SK-N-SH (cell line): Measurements from ENCODE around the gene UVRAG. TPM values are rescaled to one million over a fixed set of nuclear protein-coding genes. Genes with fewer than 3 reads are reported as not detected.

ENCODE experiments used
- CTCF ChIA-PET: fragments of 300-600, 350-600 bp; formaldehyde crosslinking; extraction: SDS; loops from one replicate; lab custom pipeline; 2021; lab: Yijun Ruan, JAX
- POLR2A ChIA-PET: fragments of 350-600 bp; sonication (Branson Sonifier 250); formaldehyde crosslinking; extraction: SDS; loops from one replicate; lab custom pipeline; 2020; ENCODE audit warnings: antibody characterized with exemption, inconsistent platforms; lab: Yijun Ruan, JAX
- DNase-seq: peaks from one replicate; pipeline ENCODE4 v3.0.0; 2012
- H2AFZ ChIP-seq: fragments of 200-600 bp; sonication (generic); 2 replicates; pipeline ENCODE4 v1.8.1; 2016; ENCODE audit warnings: antibody characterized with exemption, mild to moderate bottlenecking, low read depth
- H3F3A ChIP-seq: fragments of 200-600 bp; sonication (generic); replicated peaks from 2 replicates; pipeline ENCODE3; 2016; ENCODE audit warnings: antibody characterized with exemption, mild to moderate bottlenecking; ENCODE audit not compliant: insufficient read depth
- H3K27ac ChIP-seq, 2 experiments: fragments of 200-500 bp in 1 of 2; fragments of 200-600 bp in 1 of 2; sonication (Bioruptor generic) in 1 of 2; sonication (generic), shearing (Covaris generic) in 1 of 2; 2 replicates each; pipeline versions ENCODE4 v1.5.1 to v1.6.1; 2014 to 2016; ENCODE audit warnings: low read depth in 2 of 2, inconsistent platforms in 1 of 2, low read length in 1 of 2, mild to moderate bottlenecking in 1 of 2, mixed read lengths in 1 of 2
- H3K27me3 ChIP-seq: fragments of 200-600 bp; sonication (generic), shearing (Covaris generic); 2 replicates; pipeline ENCODE4 v1.6.1; 2016; ENCODE audit warnings: mixed run types; ENCODE audit not compliant: insufficient read depth
- H3K36me3 ChIP-seq, 2 experiments: fragments of 200-500 bp in 1 of 2; fragments of 200-600 bp in 1 of 2; sonication (Bioruptor generic) in 1 of 2; sonication (generic) in 1 of 2; replicated peaks in 1 of 2; 2 replicates each; pipeline versions ENCODE3 to v1.5.1; 2014 to 2016; ENCODE audit warnings: low read length in 1 of 2, mild to moderate bottlenecking in 1 of 2; ENCODE audit not compliant: insufficient read depth in 2 of 2, control insufficient read depth in 1 of 2
- H3K4me1 ChIP-seq, 2 experiments: fragments of 200-500 bp in 1 of 2; fragments of 200-600 bp in 1 of 2; sonication (Bioruptor generic) in 1 of 2; sonication (generic), shearing (Covaris generic) in 1 of 2; 2 replicates each; pipeline versions ENCODE4 v1.5.1 to v1.6.1; 2014 to 2016; ENCODE audit warnings: low read depth in 1 of 2, low read length in 1 of 2, mixed run types in 1 of 2; ENCODE audit not compliant: insufficient read depth in 2 of 2, control insufficient read depth in 1 of 2
- H3K4me2 ChIP-seq: fragments of 200-600 bp; sonication (generic), shearing (Covaris generic); 2 replicates; pipeline ENCODE4 v1.6.1; 2017; ENCODE audit warnings: mixed run types
- H3K4me3 ChIP-seq, 2 experiments: fragments of 200-500 bp in 1 of 2; fragments of 200-600 bp in 1 of 2; sonication (Bioruptor generic) in 1 of 2; sonication (generic), shearing (Covaris generic) in 1 of 2; 2 replicates each; pipeline versions ENCODE4 v1.5.1 to v1.8.1; 2014 to 2016; ENCODE audit warnings: low read depth in 2 of 2, inconsistent platforms in 1 of 2, low read length in 1 of 2, mild to moderate bottlenecking in 1 of 2, mixed read lengths in 1 of 2, moderate library complexity in 1 of 2
- H3K79me2 ChIP-seq: fragments of 200-600 bp; sonication (generic); 2 replicates; pipeline ENCODE4 v1.8.1; 2017; ENCODE audit warnings: mild to moderate bottlenecking; ENCODE audit not compliant: insufficient read depth
- H3K9ac ChIP-seq: fragments of 200-600 bp; sonication (generic); 2 replicates; pipeline ENCODE4 v1.6.1; 2017; ENCODE audit warnings: mixed run types
- H3K9me2 ChIP-seq: fragments of 200-600 bp; sonication (generic); 2 replicates; pipeline ENCODE4 v1.6.1; 2017; ENCODE audit warnings: mixed run types
- H3K9me3 ChIP-seq: fragments of 200-600 bp; sonication (generic); 2 replicates; pipeline ENCODE4 v1.6.1; 2017; ENCODE audit warnings: mixed run types, mild to moderate bottlenecking, moderate library complexity
- H4K20me1 ChIP-seq: fragments of 200-600 bp; sonication (generic); 2 replicates; pipeline ENCODE4 v1.6.1; 2017; ENCODE audit warnings: mild to moderate bottlenecking, mixed run types; ENCODE audit not compliant: insufficient read depth
- ELF1 ChIP-seq: IDR thresholded peaks from 2 replicates; pipeline ENCODE4 v1.4.0; 2012
- EZH2phosphoT487 ChIP-seq: fragments of 200-600 bp; sonication (generic); IDR thresholded peaks from 2 replicates; pipeline ENCODE4 v1.6.1; 2017; ENCODE audit warnings: low read depth, mixed run types, mild to moderate bottlenecking, antibody characterized with exemption, moderate library complexity, borderline replicate concordance
- FOSL2 ChIP-seq: IDR thresholded peaks from 2 replicates; pipeline ENCODE4 v1.4.0; 2012; ENCODE audit warnings: low read depth, mild to moderate bottlenecking, moderate library complexity, borderline replicate concordance
- FOXJ3 ChIP-seq: sonication (generic); formaldehyde crosslinking; IDR thresholded peaks from 2 replicates; pipeline ENCODE4 v1.5.1; 2020; ENCODE audit warnings: mild to moderate bottlenecking, missing genetic modification reagents
- FOXM1 ChIP-seq: IDR thresholded peaks from 2 replicates; pipeline ENCODE4 v1.4.0; 2012; ENCODE audit warnings: low read depth, mild to moderate bottlenecking
- MEF2A ChIP-seq: IDR thresholded peaks from 2 replicates; pipeline ENCODE4 v1.4.0; 2012; ENCODE audit warnings: low read depth, borderline replicate concordance
- NRF1 ChIP-seq: IDR thresholded peaks from 2 replicates; pipeline ENCODE4 v1.6.1; 2012; ENCODE audit warnings: low read depth, mild to moderate bottlenecking, low read length
- POLR2AphosphoS5 ChIP-seq: IDR thresholded peaks from 2 replicates; pipeline ENCODE4 v1.6.1; 2012; ENCODE audit warnings: low read depth, low read length
- RFX5 ChIP-seq: IDR thresholded peaks from 2 replicates; pipeline ENCODE4 v1.6.1; 2012; ENCODE audit warnings: mild to moderate bottlenecking, improper control_type of control experiment, low read length
- SIN3A ChIP-seq: IDR thresholded peaks from 2 replicates; pipeline ENCODE4 v1.6.1; 2012; ENCODE audit warnings: low read depth, mild to moderate bottlenecking, low read length, moderate library complexity, borderline replicate concordance
- SMC3 ChIP-seq: IDR thresholded peaks from 2 replicates; pipeline ENCODE4 v1.6.1; 2012; ENCODE audit warnings: low read depth, low read length, improper control_type of control experiment
- TCF12 ChIP-seq: IDR thresholded peaks from 2 replicates; pipeline ENCODE4 v1.4.0; 2012
- TEAD4 ChIP-seq: IDR thresholded peaks from 2 replicates; pipeline ENCODE4 v1.4.0; 2012; ENCODE audit warnings: mild to moderate bottlenecking, borderline replicate concordance; ENCODE audit not compliant: insufficient read depth
- YY1 ChIP-seq: IDR thresholded peaks from 2 replicates; pipeline ENCODE4 v1.4.0; 2012; ENCODE audit warnings: low read depth, mild to moderate bottlenecking
- polyA plus RNA-seq, 3 experiments: library from polyadenylated mRNA; depleted of rRNA; stranded (reverse); fragments of >200 nt; gene quantifications; 2 replicates each; pipeline ENCODE4 v1.2.3, GENCODE V29; 2012
- TF ChIP-seq, protein P1 (sequence below): fragments of 150-350 bp; IDR thresholded peaks from 2 replicates; pipeline ENCODE4 v1.6.1; 2017; ENCODE audit warnings: antibody characterized with exemption, low read length, low read depth, borderline replicate concordance
- TF ChIP-seq, protein P2 (sequence below): IDR thresholded peaks from 2 replicates; pipeline ENCODE4 v1.6.1; 2012; ENCODE audit warnings: mild to moderate bottlenecking, low read depth, low read length, moderate library complexity
- TF ChIP-seq, protein P3 (sequence below): IDR thresholded peaks from 2 replicates; pipeline ENCODE4 v1.4.0; 2012; ENCODE audit warnings: low read depth, borderline replicate concordance
- TF ChIP-seq, protein P4 (sequence below): fragments of 200-600 bp; sonication (generic); IDR thresholded peaks from 2 replicates; pipeline ENCODE4 v1.6.1; 2017; ENCODE audit warnings: antibody characterized with exemption, mild to moderate bottlenecking, moderate library complexity
- TF ChIP-seq, protein P5 (sequence below): IDR thresholded peaks from 2 replicates; pipeline ENCODE4 v1.4.0; 2012; ENCODE audit warnings: low read depth

The UVRAG gene
- polyA plus RNA-seq, 1 of the 3 experiments (the other 2 are of a cell fraction) = 5.8 TPM

DNA sequence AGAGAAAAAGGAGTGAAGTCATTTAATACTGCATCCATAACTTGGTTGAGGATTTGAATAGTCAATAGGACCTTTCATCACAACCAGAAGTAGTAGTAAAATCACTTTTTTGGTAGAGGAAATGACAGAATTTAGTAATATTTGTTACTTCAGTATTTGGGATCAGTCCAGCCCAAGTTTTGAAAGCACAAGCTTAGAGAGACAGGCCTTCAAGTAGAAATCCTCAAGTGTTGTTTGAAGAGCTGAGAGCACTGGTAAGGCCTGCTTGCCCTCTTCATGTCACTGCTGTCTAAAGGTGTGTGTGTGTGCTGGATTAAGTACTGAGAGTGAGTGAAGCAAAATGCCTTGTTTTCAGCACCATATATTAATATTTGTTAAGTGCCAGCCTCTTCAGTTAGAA is 254.0 kb downstream of the UVRAG start:
- H3K9me2 ChIP-seq = no peaks in the 10 kb centered on the region
- DNase-seq = no peak
- peaks cover 0 to 6% of the 10 kb centered on the region in 2 experiments for H3K36me3 ChIP-seq
- ChIA-PET POLR2A (no interaction called here), CTCF (interaction anchor here (1.0 kb wide), 1 partner anchor 139 kb away, joined by 3 read pairs; no protein-coding TSS in a partner anchor)
- H3K27me3 ChIP-seq = no peaks in the 10 kb centered on the region
- no peaks in the 10 kb centered on the region for H3K79me2 ChIP-seq
- peaks cover 7 to 9% of the 10 kb centered on the region in 2 experiments; a peak in 3 of 4 replicates for H3K4me1 ChIP-seq
- no peak overlapping the region for H3K4me2 ChIP-seq
- no peak overlapping the region for H3K9ac ChIP-seq
- TF ChIP-seq, protein P1, sequence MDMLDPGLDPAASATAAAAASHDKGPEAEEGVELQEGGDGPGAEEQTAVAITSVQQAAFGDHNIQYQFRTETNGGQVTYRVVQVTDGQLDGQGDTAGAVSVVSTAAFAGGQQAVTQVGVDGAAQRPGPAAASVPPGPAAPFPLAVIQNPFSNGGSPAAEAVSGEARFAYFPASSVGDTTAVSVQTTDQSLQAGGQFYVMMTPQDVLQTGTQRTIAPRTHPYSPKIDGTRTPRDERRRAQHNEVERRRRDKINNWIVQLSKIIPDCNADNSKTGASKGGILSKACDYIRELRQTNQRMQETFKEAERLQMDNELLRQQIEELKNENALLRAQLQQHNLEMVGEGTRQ = no peak
- TF ChIP-seq SIN3A (no peak), FOSL2 (no peak), RFX5 (no peak), NRF1 (no peak), ELF1 (no peak), FOXM1 (no peak), FOXJ3 (CRISPR knock-in tag) (no peak), EZH2phosphoT487 (no peak), SMC3 (no peak), POLR2AphosphoS5 (no peak), YY1 (no peak), MEF2A (no peak), TCF12 (no peak), TEAD4 (no peak)
- TF ChIP-seq, protein P2, sequence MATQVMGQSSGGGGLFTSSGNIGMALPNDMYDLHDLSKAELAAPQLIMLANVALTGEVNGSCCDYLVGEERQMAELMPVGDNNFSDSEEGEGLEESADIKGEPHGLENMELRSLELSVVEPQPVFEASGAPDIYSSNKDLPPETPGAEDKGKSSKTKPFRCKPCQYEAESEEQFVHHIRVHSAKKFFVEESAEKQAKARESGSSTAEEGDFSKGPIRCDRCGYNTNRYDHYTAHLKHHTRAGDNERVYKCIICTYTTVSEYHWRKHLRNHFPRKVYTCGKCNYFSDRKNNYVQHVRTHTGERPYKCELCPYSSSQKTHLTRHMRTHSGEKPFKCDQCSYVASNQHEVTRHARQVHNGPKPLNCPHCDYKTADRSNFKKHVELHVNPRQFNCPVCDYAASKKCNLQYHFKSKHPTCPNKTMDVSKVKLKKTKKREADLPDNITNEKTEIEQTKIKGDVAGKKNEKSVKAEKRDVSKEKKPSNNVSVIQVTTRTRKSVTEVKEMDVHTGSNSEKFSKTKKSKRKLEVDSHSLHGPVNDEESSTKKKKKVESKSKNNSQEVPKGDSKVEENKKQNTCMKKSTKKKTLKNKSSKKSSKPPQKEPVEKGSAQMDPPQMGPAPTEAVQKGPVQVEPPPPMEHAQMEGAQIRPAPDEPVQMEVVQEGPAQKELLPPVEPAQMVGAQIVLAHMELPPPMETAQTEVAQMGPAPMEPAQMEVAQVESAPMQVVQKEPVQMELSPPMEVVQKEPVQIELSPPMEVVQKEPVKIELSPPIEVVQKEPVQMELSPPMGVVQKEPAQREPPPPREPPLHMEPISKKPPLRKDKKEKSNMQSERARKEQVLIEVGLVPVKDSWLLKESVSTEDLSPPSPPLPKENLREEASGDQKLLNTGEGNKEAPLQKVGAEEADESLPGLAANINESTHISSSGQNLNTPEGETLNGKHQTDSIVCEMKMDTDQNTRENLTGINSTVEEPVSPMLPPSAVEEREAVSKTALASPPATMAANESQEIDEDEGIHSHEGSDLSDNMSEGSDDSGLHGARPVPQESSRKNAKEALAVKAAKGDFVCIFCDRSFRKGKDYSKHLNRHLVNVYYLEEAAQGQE = no peak
- TF ChIP-seq, protein P3, sequence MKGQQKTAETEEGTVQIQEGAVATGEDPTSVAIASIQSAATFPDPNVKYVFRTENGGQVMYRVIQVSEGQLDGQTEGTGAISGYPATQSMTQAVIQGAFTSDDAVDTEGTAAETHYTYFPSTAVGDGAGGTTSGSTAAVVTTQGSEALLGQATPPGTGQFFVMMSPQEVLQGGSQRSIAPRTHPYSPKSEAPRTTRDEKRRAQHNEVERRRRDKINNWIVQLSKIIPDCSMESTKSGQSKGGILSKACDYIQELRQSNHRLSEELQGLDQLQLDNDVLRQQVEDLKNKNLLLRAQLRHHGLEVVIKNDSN = no peak
- TF ChIP-seq, protein P4, sequence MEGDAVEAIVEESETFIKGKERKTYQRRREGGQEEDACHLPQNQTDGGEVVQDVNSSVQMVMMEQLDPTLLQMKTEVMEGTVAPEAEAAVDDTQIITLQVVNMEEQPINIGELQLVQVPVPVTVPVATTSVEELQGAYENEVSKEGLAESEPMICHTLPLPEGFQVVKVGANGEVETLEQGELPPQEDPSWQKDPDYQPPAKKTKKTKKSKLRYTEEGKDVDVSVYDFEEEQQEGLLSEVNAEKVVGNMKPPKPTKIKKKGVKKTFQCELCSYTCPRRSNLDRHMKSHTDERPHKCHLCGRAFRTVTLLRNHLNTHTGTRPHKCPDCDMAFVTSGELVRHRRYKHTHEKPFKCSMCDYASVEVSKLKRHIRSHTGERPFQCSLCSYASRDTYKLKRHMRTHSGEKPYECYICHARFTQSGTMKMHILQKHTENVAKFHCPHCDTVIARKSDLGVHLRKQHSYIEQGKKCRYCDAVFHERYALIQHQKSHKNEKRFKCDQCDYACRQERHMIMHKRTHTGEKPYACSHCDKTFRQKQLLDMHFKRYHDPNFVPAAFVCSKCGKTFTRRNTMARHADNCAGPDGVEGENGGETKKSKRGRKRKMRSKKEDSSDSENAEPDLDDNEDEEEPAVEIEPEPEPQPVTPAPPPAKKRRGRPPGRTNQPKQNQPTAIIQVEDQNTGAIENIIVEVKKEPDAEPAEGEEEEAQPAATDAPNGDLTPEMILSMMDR = no peak
- TF ChIP-seq, protein P5, sequence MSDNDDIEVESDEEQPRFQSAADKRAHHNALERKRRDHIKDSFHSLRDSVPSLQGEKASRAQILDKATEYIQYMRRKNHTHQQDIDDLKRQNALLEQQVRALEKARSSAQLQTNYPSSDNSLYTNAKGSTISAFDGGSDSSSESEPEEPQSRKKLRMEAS = no peak
- H4K20me1 ChIP-seq = no peaks in the 10 kb centered on the region
- H3K4me3 ChIP-seq = no peak overlapping the region
- H3K27ac ChIP-seq = no peak overlapping the region
- H2AFZ ChIP-seq = no peak overlapping the region
- no peaks in the 10 kb centered on the region for H3K9me3 ChIP-seq
- no peaks in the 10 kb centered on the region for H3F3A ChIP-seq
